ENCODE data around the gene MIS12. TPM values are rescaled to one million over a fixed set of nuclear protein-coding genes. Genes with fewer than 3 reads are reported as not detected.

The MIS12 gene
- total and polyA plus RNA-seq, 2 of the 13 experiments (the other 11 are each of a cell fraction or from before 2014, with no cell fraction given), result 13.4 to 28.0 TPM

- TF ChIP-seq ZNF17 (CRISPR knock-in tag; IDR thresholded peaks at IDR 0.05) (no peak), STAT6 (CRISPR knock-in tag; IDR thresholded peaks at IDR 0.05; ENCODE audit: borderline replicate concordance) (peak; percentile 42; the same call in 1 of the 2 replicates), ZNF549 (CRISPR knock-in tag; IDR thresholded peaks at IDR 0.05) (peak; percentile 56; the same call in 1 of the 2 replicates), SALL1 (CRISPR knock-in tag; IDR thresholded peaks at IDR 0.05) (peak; percentile 80), ZNF296 (CRISPR knock-in tag; conservative IDR thresholded peaks at IDR 0.05) (no peak), ISL2 (CRISPR knock-in tag; IDR thresholded peaks at IDR 0.05) (peak; percentile 78), HOXD1 (CRISPR knock-in tag; IDR thresholded peaks at IDR 0.05) (peak; percentile 56; the same call in 1 of the 2 replicates), FOXA3 (CRISPR knock-in tag; IDR thresholded peaks at IDR 0.05) (peak; percentile 42; the same call in 1 of the 2 replicates), ZNF570 (CRISPR knock-in tag; IDR thresholded peaks at IDR 0.05; ENCODE audit: borderline replicate concordance) (0 out of 2 replicates have a peak, but pooled peaks have one; percentile 45), MEIS1 (CRISPR knock-in tag; IDR thresholded peaks at IDR 0.05; ENCODE audit: borderline replicate concordance) (no peak), ZKSCAN8 (CRISPR knock-in tag; IDR thresholded peaks at IDR 0.05; ENCODE audit: borderline replicate concordance) (no peak), MIER2 (CRISPR knock-in tag; IDR thresholded peaks at IDR 0.05) (0 out of 2 replicates have a peak, but pooled peaks have one; percentile 35), NKX3-1 (CRISPR knock-in tag; IDR thresholded peaks at IDR 0.05) (peak; percentile 90), IKZF1 (IDR thresholded peaks at IDR 0.05) (no peak), GPBP1L1 (CRISPR knock-in tag; IDR thresholded peaks at IDR 0.05) (no peak), TCF7L2 (IDR thresholded peaks at IDR 0.05; ENCODE audit: low read depth, low read length) (no peak), E2F2 (CRISPR knock-in tag; IDR thresholded peaks at IDR 0.05; ENCODE audit: borderline replicate concordance) (peak; percentile 66; the same call in 1 of the 2 replicates), ZFP36L2 (CRISPR knock-in tag; IDR thresholded peaks at IDR 0.05) (no peak), ZNF713 (CRISPR knock-in tag; IDR thresholded peaks at IDR 0.05) (0 out of 2 replicates have a peak, but pooled peaks have one; percentile 94), ZNF839 (CRISPR knock-in tag; IDR thresholded peaks at IDR 0.05; ENCODE audit: borderline replicate concordance) (peak; percentile 75; the same call in 1 of the 2 replicates), ZNF331 (CRISPR knock-in tag; IDR thresholded peaks at IDR 0.05) (no peak; the same call in none of the 2 replicates)
- TF ChIP-seq, protein P1, sequence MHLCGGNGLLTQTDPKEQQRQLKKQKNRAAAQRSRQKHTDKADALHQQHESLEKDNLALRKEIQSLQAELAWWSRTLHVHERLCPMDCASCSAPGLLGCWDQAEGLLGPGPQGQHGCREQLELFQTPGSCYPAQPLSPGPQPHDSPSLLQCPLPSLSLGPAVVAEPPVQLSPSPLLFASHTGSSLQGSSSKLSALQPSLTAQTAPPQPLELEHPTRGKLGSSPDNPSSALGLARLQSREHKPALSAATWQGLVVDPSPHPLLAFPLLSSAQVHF (CRISPR knock-in tag; IDR thresholded peaks at IDR 0.05), result peak; percentile 73; the same call in 1 of the 2 replicates
- TF ChIP-seq, protein P2, sequence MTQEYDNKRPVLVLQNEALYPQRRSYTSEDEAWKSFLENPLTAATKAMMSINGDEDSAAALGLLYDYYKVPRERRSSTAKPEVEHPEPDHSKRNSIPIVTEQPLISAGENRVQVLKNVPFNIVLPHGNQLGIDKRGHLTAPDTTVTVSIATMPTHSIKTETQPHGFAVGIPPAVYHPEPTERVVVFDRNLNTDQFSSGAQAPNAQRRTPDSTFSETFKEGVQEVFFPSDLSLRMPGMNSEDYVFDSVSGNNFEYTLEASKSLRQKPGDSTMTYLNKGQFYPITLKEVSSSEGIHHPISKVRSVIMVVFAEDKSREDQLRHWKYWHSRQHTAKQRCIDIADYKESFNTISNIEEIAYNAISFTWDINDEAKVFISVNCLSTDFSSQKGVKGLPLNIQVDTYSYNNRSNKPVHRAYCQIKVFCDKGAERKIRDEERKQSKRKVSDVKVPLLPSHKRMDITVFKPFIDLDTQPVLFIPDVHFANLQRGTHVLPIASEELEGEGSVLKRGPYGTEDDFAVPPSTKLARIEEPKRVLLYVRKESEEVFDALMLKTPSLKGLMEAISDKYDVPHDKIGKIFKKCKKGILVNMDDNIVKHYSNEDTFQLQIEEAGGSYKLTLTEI (CRISPR knock-in tag; conservative IDR thresholded peaks at IDR 0.05), result no peak
Observed at GRCh38 chr17:5438716-5439445, 47.5 kb upstream of the MIS12 start, which contains the start of gene C1QBP (continued).

Measured in HepG2 (cell line).